Measurements from ENCODE around the gene PSME1. TPM values are rescaled to one million over a fixed set of nuclear protein-coding genes. Genes with fewer than 3 reads are reported as not detected.

Gene PSME1
- total and polyA plus RNA-seq, 2 donors from 2014 or later, result 244 to 333 TPM

- no peak for DNase-seq
- TF ChIP-seq CTCF (IDR thresholded peaks at IDR 0.05; ENCODE audit: borderline replicate concordance, extremely low read depth, insufficient read depth), result no peak
- Histone ChIP-seq H3K4me3 (ENCODE audit: low read length in 3 of 3) (no peak overlapping the region), H3K27me3 (ENCODE audit: control insufficient read depth, insufficient read depth, low read length) (no peaks in the 10 kb centered on the region), H3K36me3 (ENCODE audit: control insufficient read depth in 2 of 3, insufficient read depth in 3 of 3, low read length in 3 of 3) (peaks cover 7 to 44% (median 36%) of the 10 kb centered on the region in 3 donors), H3K9ac (ENCODE audit: low read length in 3 of 3) (no peak overlapping the region), H3K27ac (ENCODE audit: low read depth in 2 of 2, low read length in 2 of 2) (no peak overlapping the region), H3K4me1 (ENCODE audit: control insufficient read depth in 2 of 3, insufficient read depth in 2 of 3, low read depth in 1 of 3, low read length in 3 of 3) (no peaks in the 10 kb centered on the region), H3K9me3 (ENCODE audit: control insufficient read depth in 2 of 3, insufficient read depth in 1 of 3, low read length in 3 of 3) (no peaks in the 10 kb centered on the region)
- no peak for FAIRE-seq
- intact Hi-C loops (cut with DNase I), result no loop called here
Observed at GRCh38 chr14:24123424-24124417, 12.3 kb upstream of the PSME1 start.

GRCh38 chr14:24126939-24127338, 9.1 kb upstream of the PSME1 start:
- Histone ChIP-seq H3K4me1 (ENCODE audit: control insufficient read depth in 2 of 3, insufficient read depth in 2 of 3, low read depth in 1 of 3, low read length in 3 of 3) (peaks cover 0 to 10% (median 9%) of the 10 kb centered on the region in 3 donors), H3K9ac (ENCODE audit: low read length in 3 of 3) (no peak overlapping the region), H3K27ac (ENCODE audit: low read depth in 2 of 2, low read length in 2 of 2) (no peak overlapping the region), H3K27me3 (ENCODE audit: control insufficient read depth, insufficient read depth, low read length) (no peaks in the 10 kb centered on the region), H3K4me3 (ENCODE audit: low read length in 3 of 3) (no peak overlapping the region), H3K9me3 (ENCODE audit: control insufficient read depth in 2 of 3, insufficient read depth in 1 of 3, low read length in 3 of 3) (no peaks in the 10 kb centered on the region), H3K36me3 (ENCODE audit: control insufficient read depth in 2 of 3, insufficient read depth in 3 of 3, low read length in 3 of 3) (peaks cover 0 to 17% (median 13%) of the 10 kb centered on the region in 3 donors)
- no peak for DNase-seq
- intact Hi-C loops (cut with DNase I), result no loop called here
- FAIRE-seq, result no peak
- no peak for TF ChIP-seq CTCF (IDR thresholded peaks at IDR 0.05; ENCODE audit: borderline replicate concordance, extremely low read depth, insufficient read depth)

- intact Hi-C loops (cut with DNase I), result no loop called here
Observed at GRCh38 chr14:24127673-24128072, 8.3 kb upstream of the PSME1 start.

More at GRCh38 chr14:24127673-24128072, 8.3 kb upstream of the PSME1 start:
- DNase-seq (no peak), FAIRE-seq (no peak)
- Histone ChIP-seq H3K27ac (ENCODE audit: low read depth in 2 of 2, low read length in 2 of 2) (no peak overlapping the region), H3K27me3 (ENCODE audit: control insufficient read depth, insufficient read depth, low read length) (no peaks in the 10 kb centered on the region), H3K9me3 (ENCODE audit: control insufficient read depth in 2 of 3, insufficient read depth in 1 of 3, low read length in 3 of 3) (no peaks in the 10 kb centered on the region), H3K9ac (ENCODE audit: low read length in 3 of 3) (no peak overlapping the region), H3K36me3 (ENCODE audit: control insufficient read depth in 2 of 3, insufficient read depth in 3 of 3, low read length in 3 of 3) (peaks cover 0 to 13% (median 10%) of the 10 kb centered on the region in 3 donors), H3K4me1 (ENCODE audit: control insufficient read depth in 2 of 3, insufficient read depth in 2 of 3, low read depth in 1 of 3, low read length in 3 of 3) (peaks cover 0 to 16% (median 10%) of the 10 kb centered on the region in 3 donors), H3K4me3 (ENCODE audit: low read length in 3 of 3) (no peak overlapping the region)
- TF ChIP-seq CTCF (IDR thresholded peaks at IDR 0.05; ENCODE audit: borderline replicate concordance, extremely low read depth, insufficient read depth), result no peak

Measured in kidney (tissue), 14 donors.